ENCODE measurements around the gene CRACR2B.

The CRACR2B gene

DNA sequence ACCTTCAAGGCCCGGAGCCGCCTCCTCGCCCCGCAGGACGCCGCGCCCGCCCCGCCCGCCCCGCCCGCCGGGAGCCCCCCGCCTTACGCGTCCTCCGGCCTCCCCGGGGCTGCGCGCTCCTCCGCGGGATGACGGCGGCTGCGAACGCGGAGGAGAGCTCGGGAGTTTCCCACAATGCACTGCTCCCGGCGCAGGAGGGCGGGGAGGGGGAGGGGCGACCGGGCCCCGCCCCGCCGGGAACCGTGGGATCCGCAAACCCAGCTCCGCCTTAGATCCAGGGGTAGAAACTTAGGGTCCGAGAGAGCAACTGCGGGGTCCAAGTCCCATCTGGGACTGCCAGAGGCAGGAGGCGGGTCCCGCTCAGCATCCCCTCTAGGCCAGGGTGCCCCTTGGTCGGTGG, 37.8 kb upstream of the CRACR2B start, which contains the start of gene CEND1:
CEND1 (minus strand) TSS at position 148 of the 400 bp plus-strand sequence. CDS start 1,514 bp downstream, outside the sequence.
- Histone ChIP-seq H3K4me1 (ENCODE audit: insufficient read depth, low read length) (no peaks in the 10 kb centered on the region), H3K9ac (ENCODE audit: low read length) (no peak within 1 kb of the TSS), H3K4me3 (ENCODE audit: low read depth in 1 of 2, low read length in 2 of 2) (no peak within 1 kb of the TSS), H3K36me3 (ENCODE audit: insufficient read depth, low read length) (no peaks in the 10 kb centered on the region), H3K9me3 (ENCODE audit: low read length) (no peaks in the 10 kb centered on the region), H3K27me3 (ENCODE audit: control insufficient read depth in 1 of 2, insufficient read depth in 2 of 2, low read length in 2 of 2) (peaks cover 0 to 23% of the 10 kb centered on the region in 2 donors), H3K27ac (ENCODE audit: low read depth, low read length) (no peak within 1 kb of the TSS)

GRCh38 chr11:790721-791564, 36.8 kb upstream of the CRACR2B start:
- Histone ChIP-seq H3K36me3 (ENCODE audit: insufficient read depth, low read length) (no peaks in the 10 kb centered on the region), H3K4me3 (ENCODE audit: low read depth in 1 of 2, low read length in 2 of 2) (no peak overlapping the region), H3K27me3 (ENCODE audit: control insufficient read depth in 1 of 2, insufficient read depth in 2 of 2, low read length in 2 of 2) (peaks cover 0 to 23% of the 10 kb centered on the region in 2 donors), H3K4me1 (ENCODE audit: insufficient read depth, low read length) (no peaks in the 10 kb centered on the region), H3K9me3 (ENCODE audit: low read length) (no peaks in the 10 kb centered on the region), H3K27ac (ENCODE audit: low read depth, low read length) (no peak overlapping the region), H3K9ac (ENCODE audit: low read length) (no peak overlapping the region)

DNA sequence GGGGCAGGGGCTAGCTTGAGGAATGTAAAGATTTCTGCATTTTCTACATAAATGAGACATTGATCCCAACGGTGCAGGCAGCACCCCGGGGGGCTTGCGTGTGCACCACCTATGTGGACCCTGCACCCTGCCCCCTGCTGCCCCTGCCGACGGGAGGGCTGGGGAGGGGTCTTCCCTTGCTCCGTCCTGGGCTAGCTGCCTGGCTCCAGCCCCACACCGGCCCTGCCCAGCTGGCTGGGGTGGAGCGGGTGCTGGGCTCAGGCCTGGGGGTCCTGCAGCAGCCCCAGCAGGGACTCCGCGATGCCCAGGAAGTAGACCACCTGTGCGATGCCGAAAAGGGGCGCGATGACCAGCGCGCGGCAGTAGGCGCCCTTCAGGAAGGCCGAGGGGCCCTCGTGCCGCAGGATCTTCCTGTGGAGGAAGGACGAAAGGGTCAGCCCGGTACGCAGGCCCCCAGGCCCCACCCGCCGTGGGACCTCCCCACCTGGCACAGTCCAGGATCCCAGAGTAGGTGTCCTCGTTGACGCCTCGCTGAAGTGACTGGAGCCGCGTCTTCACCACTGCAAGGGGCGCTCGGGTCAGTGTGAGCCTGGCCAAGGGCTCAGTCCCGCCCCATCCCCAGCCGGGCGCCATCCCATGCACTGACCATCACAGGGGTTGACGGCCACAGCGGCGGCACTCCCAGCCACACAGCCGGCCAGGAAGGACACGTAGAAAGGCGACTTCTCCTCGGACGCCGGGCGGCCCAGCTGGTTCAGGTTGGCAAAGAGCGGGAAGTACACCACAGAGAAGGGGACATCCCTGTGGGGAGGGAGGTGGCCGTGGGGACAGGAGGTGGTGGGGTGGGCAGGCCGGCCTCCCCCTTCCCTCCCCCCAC, 35.8 kb upstream of the CRACR2B start:
- Histone ChIP-seq H3K9ac (ENCODE audit: low read length) (no peak overlapping the region), H3K9me3 (ENCODE audit: low read length) (no peaks in the 10 kb centered on the region), H3K27ac (ENCODE audit: low read depth, low read length) (no peak overlapping the region), H3K36me3 (ENCODE audit: insufficient read depth, low read length) (no peaks in the 10 kb centered on the region), H3K4me3 (ENCODE audit: low read depth in 1 of 2, low read length in 2 of 2) (no peak overlapping the region), H3K27me3 (ENCODE audit: control insufficient read depth in 1 of 2, insufficient read depth in 2 of 2, low read length in 2 of 2) (peaks cover 0 to 23% of the 10 kb centered on the region in 2 donors), H3K4me1 (ENCODE audit: insufficient read depth, low read length) (peaks cover 7% of the 10 kb centered on the region)

DNA sequence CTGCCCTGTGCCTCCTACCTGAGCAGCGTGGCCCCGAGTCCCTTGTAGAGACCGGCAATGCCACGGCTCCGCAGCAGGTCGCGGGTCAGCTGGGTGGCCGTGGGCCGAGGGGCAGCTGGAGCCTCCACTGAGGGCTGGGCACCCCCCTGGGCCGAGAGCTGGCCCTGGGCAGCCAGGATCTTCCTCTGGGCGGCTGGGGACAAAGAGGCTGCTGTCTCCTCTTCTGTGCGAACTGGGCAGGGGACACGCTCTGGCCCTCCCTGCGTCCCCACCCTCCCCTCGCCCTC, 35.2 kb upstream of the CRACR2B start:
- Histone ChIP-seq H3K4me3 (ENCODE audit: low read depth in 1 of 2, low read length in 2 of 2) (no peak overlapping the region), H3K27me3 (ENCODE audit: control insufficient read depth in 1 of 2, insufficient read depth in 2 of 2, low read length in 2 of 2) (peaks cover 0 to 23% of the 10 kb centered on the region in 2 donors), H3K27ac (ENCODE audit: low read depth, low read length) (no peak overlapping the region), H3K4me1 (ENCODE audit: insufficient read depth, low read length) (peaks cover 8% of the 10 kb centered on the region), H3K36me3 (ENCODE audit: insufficient read depth, low read length) (no peaks in the 10 kb centered on the region), H3K9ac (ENCODE audit: low read length) (no peak overlapping the region), H3K9me3 (ENCODE audit: low read length) (no peaks in the 10 kb centered on the region)

DNA sequence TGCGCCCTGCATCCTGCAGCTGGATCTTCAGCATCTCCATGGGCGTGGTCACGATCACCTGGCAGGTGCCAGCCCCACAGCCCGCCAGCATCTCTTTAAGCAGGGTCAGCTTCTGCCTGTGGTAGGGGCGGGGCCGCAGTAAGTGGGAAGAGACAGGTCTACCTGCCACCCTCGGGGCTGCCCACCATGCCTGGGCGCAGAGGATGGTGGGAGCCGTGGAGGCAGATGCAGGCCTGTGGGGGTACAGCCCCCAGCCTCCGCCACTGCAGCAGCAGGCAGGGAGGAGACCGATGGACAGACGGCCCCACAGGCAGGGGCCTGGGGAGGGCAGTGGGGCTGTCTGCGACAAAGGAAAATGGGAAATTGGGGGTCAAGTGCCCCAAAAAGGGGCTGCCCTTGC, 34.8 kb upstream of the CRACR2B start:
- no peak overlapping the region for H3K4me3 ChIP-seq (ENCODE audit: low read depth in 1 of 2, low read length in 2 of 2)
- H3K9me3 ChIP-seq (ENCODE audit: low read length) = no peaks in the 10 kb centered on the region
- peaks cover 0 to 23% of the 10 kb centered on the region in 2 donors for H3K27me3 ChIP-seq (ENCODE audit: control insufficient read depth in 1 of 2, insufficient read depth in 2 of 2, low read length in 2 of 2)
- H3K9ac ChIP-seq (ENCODE audit: low read length) = no peak overlapping the region
- H3K4me1 ChIP-seq (ENCODE audit: insufficient read depth, low read length) = peaks cover 8% of the 10 kb centered on the region
- no peaks in the 10 kb centered on the region for H3K36me3 ChIP-seq (ENCODE audit: insufficient read depth, low read length)
- no peak overlapping the region for H3K27ac ChIP-seq (ENCODE audit: low read depth, low read length)

GRCh38 chr11:793556-793955, 34.2 kb upstream of the CRACR2B start:
- Histone ChIP-seq H3K4me1 (ENCODE audit: insufficient read depth, low read length) (peaks cover 8% of the 10 kb centered on the region), H3K9me3 (ENCODE audit: low read length) (no peaks in the 10 kb centered on the region), H3K27ac (ENCODE audit: low read depth, low read length) (no peak overlapping the region), H3K4me3 (ENCODE audit: low read depth in 1 of 2, low read length in 2 of 2) (no peak overlapping the region), H3K36me3 (ENCODE audit: insufficient read depth, low read length) (no peaks in the 10 kb centered on the region), H3K27me3 (ENCODE audit: control insufficient read depth in 1 of 2, insufficient read depth in 2 of 2, low read length in 2 of 2) (peaks cover 0 to 18% of the 10 kb centered on the region in 2 donors), H3K9ac (ENCODE audit: low read length) (no peak overlapping the region)

GRCh38 chr11:794013-794765, 33.5 kb upstream of the CRACR2B start:
- Histone ChIP-seq H3K4me3 (ENCODE audit: low read depth in 1 of 2, low read length in 2 of 2) (no peak overlapping the region), H3K9ac (ENCODE audit: low read length) (no peak overlapping the region), H3K4me1 (ENCODE audit: insufficient read depth, low read length) (peaks cover 8% of the 10 kb centered on the region), H3K9me3 (ENCODE audit: low read length) (no peaks in the 10 kb centered on the region), H3K27me3 (ENCODE audit: control insufficient read depth in 1 of 2, insufficient read depth in 2 of 2, low read length in 2 of 2) (peaks cover 0 to 11% of the 10 kb centered on the region in 2 donors), H3K36me3 (ENCODE audit: insufficient read depth, low read length) (no peaks in the 10 kb centered on the region), H3K27ac (ENCODE audit: low read depth, low read length) (no peak overlapping the region)

DNA sequence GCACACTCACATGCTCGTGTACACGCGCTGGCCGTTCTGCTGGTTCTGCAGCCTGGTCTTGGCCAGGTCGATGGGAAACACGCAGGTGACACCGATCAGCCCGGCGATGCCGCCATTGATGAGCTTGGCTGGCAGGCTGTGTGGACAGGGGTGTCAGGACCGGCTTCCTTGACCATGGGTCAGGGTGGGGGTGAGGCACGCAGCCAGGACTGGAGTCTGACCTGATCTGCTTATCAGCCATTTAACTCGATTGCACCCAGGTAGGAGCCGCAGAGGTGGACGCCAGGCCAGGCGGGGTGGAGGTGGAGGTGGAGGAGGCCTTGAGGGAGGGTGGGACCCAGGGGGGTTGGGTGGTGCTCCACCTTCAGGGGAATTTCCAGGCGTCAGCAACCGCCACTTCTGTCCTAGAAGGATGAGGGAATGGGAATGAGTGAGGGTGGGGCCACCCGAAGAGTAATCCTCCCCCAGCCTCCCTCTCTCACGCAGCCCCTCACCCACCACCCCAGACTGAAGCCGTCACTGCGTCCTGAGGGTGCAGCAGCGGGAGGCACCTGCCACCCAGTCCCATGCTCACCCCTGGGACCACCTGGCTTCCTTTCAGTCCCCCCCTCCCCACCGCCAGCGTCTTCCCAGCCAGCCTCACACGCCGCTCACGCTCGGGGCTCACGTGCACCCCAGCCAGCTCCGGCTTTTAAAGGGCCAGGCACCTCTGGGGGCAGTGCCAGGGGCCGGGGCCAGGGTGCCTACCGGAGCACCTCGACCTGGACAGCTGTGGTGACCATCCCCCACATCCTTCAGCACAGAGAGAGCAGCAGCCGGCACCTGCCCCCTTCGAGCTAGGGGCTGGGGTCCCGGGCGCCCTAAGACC, 32.7 kb upstream of the CRACR2B start:
- Histone ChIP-seq H3K4me1 (ENCODE audit: insufficient read depth, low read length) (peaks cover 8% of the 10 kb centered on the region), H3K4me3 (ENCODE audit: low read depth in 1 of 2, low read length in 2 of 2) (peak overlapping the region; percentile 54 to 86), H3K9me3 (ENCODE audit: low read length) (no peaks in the 10 kb centered on the region), H3K36me3 (ENCODE audit: insufficient read depth, low read length) (no peaks in the 10 kb centered on the region), H3K9ac (ENCODE audit: low read length) (peak overlapping the region; percentile 10), H3K27ac (ENCODE audit: low read depth, low read length) (no peak overlapping the region), H3K27me3 (ENCODE audit: control insufficient read depth in 1 of 2, insufficient read depth in 2 of 2, low read length in 2 of 2) (peaks cover 0 to 5% of the 10 kb centered on the region in 2 donors)

- H3K36me3 ChIP-seq (ENCODE audit: insufficient read depth, low read length) = no peaks in the 10 kb centered on the region
- peak overlapping the region; percentile 80 for H3K9ac ChIP-seq (ENCODE audit: low read length)
- H3K9me3 ChIP-seq (ENCODE audit: low read length) = no peaks in the 10 kb centered on the region
- peaks cover 0 to 3% of the 10 kb centered on the region in 2 donors for H3K27me3 ChIP-seq (ENCODE audit: control insufficient read depth in 1 of 2, insufficient read depth in 2 of 2, low read length in 2 of 2)
- peaks cover 8% of the 10 kb centered on the region for H3K4me1 ChIP-seq (ENCODE audit: insufficient read depth, low read length)
- peak overlapping the region; percentile 54 to 86 for H3K4me3 ChIP-seq (ENCODE audit: low read depth in 1 of 2, low read length in 2 of 2)
- peak overlapping the region; percentile 83 for H3K27ac ChIP-seq (ENCODE audit: low read depth, low read length)
Observed at GRCh38 chr11:795634-796564, 31.8 kb upstream of the CRACR2B start.
